A549 (cell line): ENCODE results near the gene CNDP1. TPM values are rescaled to one million over a fixed set of nuclear protein-coding genes. Genes with fewer than 3 reads are reported as not detected.

Source experiments
- ATAC-seq, 2 experiments: fragments of 200-7000 bp in 1 of 2; fragments of >200 bp in 1 of 2; cut with Nextera tagmentation in 1 of 2; cut with Tn5 transposase in 1 of 2; 3 replicates each; pipeline versions ENCODE4 v1.8.0 to v1.9.1; 2018 to 2020; ENCODE audit warnings: mild to moderate bottlenecking in 1 of 2, moderate library complexity in 1 of 2
- CTCF ChIA-PET: fragments of 300-600 bp; sonication (Branson Sonifier 250); formaldehyde crosslinking; extraction: SDS; loops from one replicate; lab custom pipeline; 2021; ENCODE audit warnings: antibody characterized with exemption, inconsistent platforms; lab: Yijun Ruan, JAX
- POLR2A ChIA-PET: fragments of 350-600 bp; formaldehyde crosslinking; extraction: SDS; loops from one replicate; lab custom pipeline; 2021; ENCODE audit warnings: antibody characterized with exemption, inconsistent platforms; lab: Yijun Ruan, JAX
- DNase-seq, 2 experiments: peaks; one replicate each; pipeline versions ENCODE4 v3.0.0 to v3.0.0-alpha.2; 2011 to 2016; ENCODE audit warnings: low read depth in 1 of 2, low spot score in 1 of 2
- FAIRE-seq: peaks from 2 replicates; lab custom pipeline; 2011; peaks lifted over from hg19 to GRCh38; lab: Jason Lieb, UNC
- H3K27ac ChIP-seq, 2 experiments: fragments of >200 bp; sonication (Bioruptor Twin); formaldehyde crosslinking; 3 replicates each; pipeline ENCODE4 v1.5.1; 2016 to 2017
- H3K4me1 ChIP-seq: fragments of >200 bp; sonication (Bioruptor Twin); formaldehyde crosslinking; 3 replicates; pipeline ENCODE4 v1.6.1; 2016
- H3K4me2 ChIP-seq: fragments of >200 bp; sonication (Bioruptor Twin); formaldehyde crosslinking; 3 replicates; pipeline ENCODE4 v1.6.1; 2016
- H3K4me3 ChIP-seq: fragments of >200 bp; sonication (Bioruptor Twin); formaldehyde crosslinking; 3 replicates; pipeline ENCODE4 v1.5.1; 2016
- H3K9me3 ChIP-seq: fragments of >200 bp; sonication (Bioruptor Twin); formaldehyde crosslinking; 3 replicates; pipeline ENCODE4 v1.6.1; 2016
- EHF ChIP-seq: fragments of 250-450 bp; sonication (Bioruptor Pico); IDR thresholded peaks from 2 replicates; pipeline ENCODE4 v1.5.0; 2020; ENCODE audit warnings: mild to moderate bottlenecking
- ESRRA ChIP-seq: fragments of 150-350 bp; IDR thresholded peaks from 2 replicates; pipeline ENCODE4 v1.6.1; 2014; ENCODE audit warnings: mild to moderate bottlenecking, low read length, borderline replicate concordance
- FOXS1 ChIP-seq: fragments of 250-450 bp; sonication (Bioruptor Pico); IDR thresholded peaks from 2 replicates; pipeline ENCODE4 v1.5.0; 2020; ENCODE audit warnings: mild to moderate bottlenecking, moderate library complexity
- GATA3 ChIP-seq: IDR thresholded peaks from 2 replicates; pipeline ENCODE4 v1.6.1; 2012; ENCODE audit warnings: borderline replicate concordance
- HEYL ChIP-seq: fragments of 250-450 bp; sonication (Bioruptor Pico); IDR thresholded peaks from 2 replicates; pipeline ENCODE4 v1.8.0; 2021; ENCODE audit warnings: mild to moderate bottlenecking, moderate library complexity
- MAFK ChIP-seq: fragments of 450-650 bp; IDR thresholded peaks from 2 replicates; pipeline ENCODE4 v1.6.1; 2014; ENCODE audit not compliant: partially characterized antibody
- POLR2AphosphoS2 ChIP-seq: conservative IDR thresholded peaks from 2 replicates; pipeline ENCODE4 v1.6.1; 2012; ENCODE audit warnings: low read length, improper control_type of control experiment, inconsistent platforms
- RARB ChIP-seq: fragments of 250-450 bp; sonication (Bioruptor Pico); IDR thresholded peaks from 2 replicates; pipeline ENCODE4 v1.8.0; 2021; ENCODE audit warnings: mild to moderate bottlenecking, moderate library complexity
- RCOR1 ChIP-seq: fragments of 150-350 bp; IDR thresholded peaks from 2 replicates; pipeline ENCODE4 v1.6.1; 2014; ENCODE audit warnings: antibody characterized with exemption, low read length, low read depth
- WGBS: methylation state at CpG from one replicate; pipeline ENCODE4 v1.1.6; 2017; ENCODE audit errors: missing lambda C conversion rate; 5-methylcytosine and 5-hydroxymethylcytosine counted together
- polyA plus RNA-seq, 4 experiments: library from polyadenylated mRNA; depleted of rRNA in 3 of 4; stranded (reverse); fragments of >200 nt; fragmentation: RNase III in 1 of 4; extraction: RNeasy Plus Mini Kit Qiagen cat#74134 plus additional on column Dnase treatment in 1 of 4; gene quantifications; 2 replicates in 3 of 4; 3 replicates in 1 of 4; pipeline ENCODE4 v1.2.3, GENCODE V29; 2011 to 2017
- TF ChIP-seq, protein P1 (sequence below): IDR thresholded peaks from 2 replicates; pipeline ENCODE4 v1.6.1; 2012
- TF ChIP-seq, protein P2 (sequence below): fragments of 150-350 bp; IDR thresholded peaks from 2 replicates; pipeline ENCODE4 v1.6.1; 2014; ENCODE audit warnings: low read depth, mild to moderate bottlenecking, low read length
- TF ChIP-seq, protein P3 (sequence below): fragments of 200-600 bp; sonication (generic); IDR thresholded peaks from 2 replicates; pipeline ENCODE4 v1.6.1; 2016; ENCODE audit warnings: antibody characterized with exemption, mild to moderate bottlenecking, moderate library complexity
- TF ChIP-seq, protein P4 (sequence below): fragments of >200 bp; sonication (Bioruptor Twin); formaldehyde crosslinking; IDR thresholded peaks from 3 replicates; pipeline ENCODE4 v1.6.1; 2016
- TF ChIP-seq, protein P5 (sequence below): IDR thresholded peaks from 2 replicates; pipeline ENCODE4 v1.6.1; 2012; ENCODE audit warnings: low read depth, borderline replicate concordance

The CNDP1 gene
- polyA plus RNA-seq, 2 of the 4 experiments (the other 2 are of a cell fraction) = 0.16 TPM; not detected in 1

DNA sequence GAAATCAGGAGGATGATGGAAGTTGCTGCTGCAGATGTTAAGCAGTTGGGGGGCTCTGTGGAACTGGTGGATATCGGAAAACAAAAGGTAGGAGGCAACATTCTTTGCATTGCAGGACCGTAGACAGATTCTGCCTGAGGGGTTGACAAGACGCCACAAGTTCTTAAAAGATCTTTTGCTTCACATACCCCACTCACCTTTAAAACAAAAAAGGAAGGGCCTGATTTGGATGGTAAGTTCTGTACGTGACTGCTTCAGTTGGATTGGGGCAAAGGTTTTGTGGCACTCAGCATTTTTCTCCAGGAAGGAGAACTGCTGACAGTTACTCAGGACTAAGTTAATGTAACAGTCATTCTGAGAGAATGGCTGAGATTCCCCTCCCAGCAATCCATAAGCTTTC lies 32.9 kb upstream of the CNDP1 start:
- no peak for DNase-seq
- no peak for ATAC-seq
- TF ChIP-seq EHF = no peak
- TF ChIP-seq MAFK = peak; percentile 40
- H3K4me1 ChIP-seq = peaks cover 6% of the 10 kb centered on the region; the same call in 1 of the 3 replicates
- no peaks in the 10 kb centered on the region for H3K9me3 ChIP-seq
- no peak overlapping the region for H3K27ac ChIP-seq
- ChIA-PET CTCF (no interaction called here), POLR2A (no interaction called here)
- 91% methylated on average over 4 of the region's 4 CpGs for WGBS
- FAIRE-seq = no peak
- no peak overlapping the region for H3K4me3 ChIP-seq
- H3K4me2 ChIP-seq = no peak overlapping the region

DNA sequence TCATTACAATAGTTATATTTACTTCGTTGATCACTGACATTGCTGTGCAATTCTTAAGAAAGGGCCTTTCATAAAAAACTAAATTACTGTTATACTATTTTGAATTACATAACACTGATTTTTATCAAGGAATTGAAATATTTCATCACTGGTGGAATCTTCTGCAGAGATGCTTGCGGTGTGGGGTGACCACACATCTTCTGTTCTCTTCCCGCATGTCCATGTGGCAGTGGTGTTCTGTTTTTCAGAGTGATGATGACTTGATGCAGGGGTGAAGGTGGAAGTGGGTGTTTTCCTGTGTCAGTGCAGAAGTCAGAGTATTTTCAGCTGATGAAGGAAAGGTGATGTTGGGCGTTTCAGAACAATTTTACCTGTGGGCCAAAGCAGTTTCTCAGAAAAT lies 31.2 kb upstream of the CNDP1 start:
- no peak overlapping the region for H3K27ac ChIP-seq
- WGBS = 98% methylated on average over 4 of the region's 4 CpGs
- no peak overlapping the region for H3K4me3 ChIP-seq
- DNase-seq (no peak), ATAC-seq (no peak), FAIRE-seq (no peak)
- H3K4me1 ChIP-seq = no peaks in the 10 kb centered on the region
- ChIA-PET POLR2A (no interaction called here), CTCF (interaction anchor here (0.6 kb wide), 1 partner anchor 27 kb away, joined by 3 read pairs; no protein-coding TSS in a partner anchor)
- TF ChIP-seq, protein P1, sequence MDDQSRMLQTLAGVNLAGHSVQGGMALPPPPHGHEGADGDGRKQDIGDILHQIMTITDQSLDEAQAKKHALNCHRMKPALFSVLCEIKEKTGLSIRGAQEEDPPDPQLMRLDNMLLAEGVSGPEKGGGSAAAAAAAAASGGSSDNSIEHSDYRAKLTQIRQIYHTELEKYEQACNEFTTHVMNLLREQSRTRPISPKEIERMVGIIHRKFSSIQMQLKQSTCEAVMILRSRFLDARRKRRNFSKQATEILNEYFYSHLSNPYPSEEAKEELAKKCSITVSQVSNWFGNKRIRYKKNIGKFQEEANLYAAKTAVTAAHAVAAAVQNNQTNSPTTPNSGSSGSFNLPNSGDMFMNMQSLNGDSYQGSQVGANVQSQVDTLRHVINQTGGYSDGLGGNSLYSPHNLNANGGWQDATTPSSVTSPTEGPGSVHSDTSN = no peak
- TF ChIP-seq, protein P2, sequence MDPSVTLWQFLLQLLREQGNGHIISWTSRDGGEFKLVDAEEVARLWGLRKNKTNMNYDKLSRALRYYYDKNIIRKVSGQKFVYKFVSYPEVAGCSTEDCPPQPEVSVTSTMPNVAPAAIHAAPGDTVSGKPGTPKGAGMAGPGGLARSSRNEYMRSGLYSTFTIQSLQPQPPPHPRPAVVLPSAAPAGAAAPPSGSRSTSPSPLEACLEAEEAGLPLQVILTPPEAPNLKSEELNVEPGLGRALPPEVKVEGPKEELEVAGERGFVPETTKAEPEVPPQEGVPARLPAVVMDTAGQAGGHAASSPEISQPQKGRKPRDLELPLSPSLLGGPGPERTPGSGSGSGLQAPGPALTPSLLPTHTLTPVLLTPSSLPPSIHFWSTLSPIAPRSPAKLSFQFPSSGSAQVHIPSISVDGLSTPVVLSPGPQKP = no peak
- TF ChIP-seq HEYL (no peak), RCOR1 (no peak)
- TF ChIP-seq, protein P3, sequence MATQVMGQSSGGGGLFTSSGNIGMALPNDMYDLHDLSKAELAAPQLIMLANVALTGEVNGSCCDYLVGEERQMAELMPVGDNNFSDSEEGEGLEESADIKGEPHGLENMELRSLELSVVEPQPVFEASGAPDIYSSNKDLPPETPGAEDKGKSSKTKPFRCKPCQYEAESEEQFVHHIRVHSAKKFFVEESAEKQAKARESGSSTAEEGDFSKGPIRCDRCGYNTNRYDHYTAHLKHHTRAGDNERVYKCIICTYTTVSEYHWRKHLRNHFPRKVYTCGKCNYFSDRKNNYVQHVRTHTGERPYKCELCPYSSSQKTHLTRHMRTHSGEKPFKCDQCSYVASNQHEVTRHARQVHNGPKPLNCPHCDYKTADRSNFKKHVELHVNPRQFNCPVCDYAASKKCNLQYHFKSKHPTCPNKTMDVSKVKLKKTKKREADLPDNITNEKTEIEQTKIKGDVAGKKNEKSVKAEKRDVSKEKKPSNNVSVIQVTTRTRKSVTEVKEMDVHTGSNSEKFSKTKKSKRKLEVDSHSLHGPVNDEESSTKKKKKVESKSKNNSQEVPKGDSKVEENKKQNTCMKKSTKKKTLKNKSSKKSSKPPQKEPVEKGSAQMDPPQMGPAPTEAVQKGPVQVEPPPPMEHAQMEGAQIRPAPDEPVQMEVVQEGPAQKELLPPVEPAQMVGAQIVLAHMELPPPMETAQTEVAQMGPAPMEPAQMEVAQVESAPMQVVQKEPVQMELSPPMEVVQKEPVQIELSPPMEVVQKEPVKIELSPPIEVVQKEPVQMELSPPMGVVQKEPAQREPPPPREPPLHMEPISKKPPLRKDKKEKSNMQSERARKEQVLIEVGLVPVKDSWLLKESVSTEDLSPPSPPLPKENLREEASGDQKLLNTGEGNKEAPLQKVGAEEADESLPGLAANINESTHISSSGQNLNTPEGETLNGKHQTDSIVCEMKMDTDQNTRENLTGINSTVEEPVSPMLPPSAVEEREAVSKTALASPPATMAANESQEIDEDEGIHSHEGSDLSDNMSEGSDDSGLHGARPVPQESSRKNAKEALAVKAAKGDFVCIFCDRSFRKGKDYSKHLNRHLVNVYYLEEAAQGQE = no peak
- H3K9me3 ChIP-seq = no peaks in the 10 kb centered on the region
- H3K4me2 ChIP-seq = no peak overlapping the region

DNA sequence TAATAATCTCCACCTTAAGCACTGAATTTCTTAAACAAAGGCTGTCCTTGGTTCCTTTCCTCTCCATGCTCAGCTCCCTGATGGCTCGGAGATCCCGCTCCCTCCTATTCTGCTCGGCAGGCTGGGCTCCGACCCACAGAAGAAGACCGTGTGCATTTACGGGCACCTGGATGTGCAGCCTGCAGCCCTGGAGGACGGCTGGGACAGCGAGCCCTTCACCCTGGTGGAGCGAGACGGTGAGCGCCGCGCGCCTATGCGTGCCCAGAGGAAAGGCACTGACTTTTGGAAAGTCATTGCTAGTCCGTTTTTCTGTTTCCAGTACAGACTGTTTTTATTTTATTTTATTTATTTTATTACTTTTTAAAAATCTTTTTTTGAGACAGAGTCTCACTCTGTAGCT lies 28.5 kb upstream of the CNDP1 start:
- TF ChIP-seq POLR2AphosphoS2 = no peak
- no peak for TF ChIP-seq GATA3
- TF ChIP-seq, protein P4, sequence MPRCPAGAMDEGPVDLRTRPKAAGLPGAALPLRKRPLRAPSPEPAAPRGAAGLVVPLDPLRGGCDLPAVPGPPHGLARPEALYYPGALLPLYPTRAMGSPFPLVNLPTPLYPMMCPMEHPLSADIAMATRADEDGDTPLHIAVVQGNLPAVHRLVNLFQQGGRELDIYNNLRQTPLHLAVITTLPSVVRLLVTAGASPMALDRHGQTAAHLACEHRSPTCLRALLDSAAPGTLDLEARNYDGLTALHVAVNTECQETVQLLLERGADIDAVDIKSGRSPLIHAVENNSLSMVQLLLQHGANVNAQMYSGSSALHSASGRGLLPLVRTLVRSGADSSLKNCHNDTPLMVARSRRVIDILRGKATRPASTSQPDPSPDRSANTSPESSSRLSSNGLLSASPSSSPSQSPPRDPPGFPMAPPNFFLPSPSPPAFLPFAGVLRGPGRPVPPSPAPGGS = no peak
- no peak for TF ChIP-seq FOXS1 (CRISPR knock-in tag)
- TF ChIP-seq, protein P5, sequence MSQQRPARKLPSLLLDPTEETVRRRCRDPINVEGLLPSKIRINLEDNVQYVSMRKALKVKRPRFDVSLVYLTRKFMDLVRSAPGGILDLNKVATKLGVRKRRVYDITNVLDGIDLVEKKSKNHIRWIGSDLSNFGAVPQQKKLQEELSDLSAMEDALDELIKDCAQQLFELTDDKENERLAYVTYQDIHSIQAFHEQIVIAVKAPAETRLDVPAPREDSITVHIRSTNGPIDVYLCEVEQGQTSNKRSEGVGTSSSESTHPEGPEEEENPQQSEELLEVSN = no peak
- no peak for TF ChIP-seq ESRRA
- no peak for TF ChIP-seq RARB
- DNase-seq = no peak
- no peak for ATAC-seq
- Histone ChIP-seq H3K27ac (no peak overlapping the region), H3K9me3 (no peaks in the 10 kb centered on the region), H3K4me3 (no peak overlapping the region), H3K4me2 (no peak overlapping the region), H3K4me1 (no peaks in the 10 kb centered on the region)
- CTCF ChIA-PET = interaction anchor here (1.3 kb wide), 1 partner anchor 19 kb away, joined by 3 read pairs; no protein-coding TSS in a partner anchor
- no peak for FAIRE-seq
- 97% methylated on average over 16 of the region's 16 CpGs for WGBS
- POLR2A ChIA-PET = no interaction called here
